GM12878 (cell line): ENCODE data around the gene POU6F2. TPM values are rescaled to one million over a fixed set of nuclear protein-coding genes. Genes with fewer than 3 reads are reported as not detected.

Experiments
- ATAC-seq: fragments of 200-7000 bp; cut with Tn5 transposase; 3 replicates; pipeline ENCODE4 v1.9.1; 2020; ENCODE audit warnings: mild to moderate bottlenecking, moderate library complexity
- BruUV-seq: library from RNA; stranded (reverse); fragments of 400-500 nt; replicated peaks from 2 replicates; lab custom pipeline; 2021; lab: Mats Ljungman, UMichigan
- CTCF ChIA-PET: fragments of 300-600 bp; sonication (Branson Sonifier 250); formaldehyde crosslinking; extraction: SDS; loops from one replicate; lab custom pipeline; 2021; ENCODE audit warnings: inconsistent platforms; lab: Yijun Ruan, JAX
- POLR2A ChIA-PET: fragments of 350-600 bp; formaldehyde crosslinking; extraction: SDS; loops from one replicate; lab custom pipeline; 2021; ENCODE audit warnings: inconsistent platforms; lab: Charles Lee
- RAD21 ChIA-PET: fragments of 300-600 bp; sonication (Branson Sonifier 250); formaldehyde crosslinking; loops from one replicate; lab custom pipeline; 2023; ENCODE audit warnings: antibody characterized with exemption; ENCODE audit not compliant: unreplicated experiment; lab: Charles Lee
- SMC1A ChIA-PET: fragments of 300-600 bp; sonication (Branson Sonifier 250); formaldehyde crosslinking; loops from one replicate; lab custom pipeline; 2023; ENCODE audit not compliant: unreplicated experiment, uncharacterized antibody; lab: Charles Lee
- DNase-seq: peaks from one replicate; pipeline ENCODE4 v3.0.0-alpha.2; 2011; ENCODE audit warnings: low read depth, low spot score
- FAIRE-seq: peaks from 3 replicates; lab custom pipeline; 2011; peaks lifted over from hg19 to GRCh38; lab: Jason Lieb, UNC
- H2AFZ ChIP-seq: 2 replicates; pipeline ENCODE4 v1.6.0; 2011; ENCODE audit warnings: low read depth, low read length, control low read depth; ENCODE audit not compliant: control insufficient read depth
- H3K27ac ChIP-seq: 2 replicates; pipeline ENCODE4 v1.5.1; 2011; ENCODE audit warnings: control low read depth; ENCODE audit not compliant: control insufficient read depth, insufficient read depth
- H3K27me3 ChIP-seq, 2 experiments: replicated peaks in 1 of 2; 2 replicates each; pipeline versions ENCODE4 v1.6.0 to v1.6.1; 2011; ENCODE audit warnings: low read length in 1 of 2; ENCODE audit not compliant: control insufficient read depth in 2 of 2, insufficient read depth in 2 of 2
- H3K36me3 ChIP-seq, 2 experiments: 2 replicates each; pipeline ENCODE4 v1.5.1; 2011; ENCODE audit warnings: low read length in 1 of 2; ENCODE audit not compliant: control insufficient read depth in 2 of 2, insufficient read depth in 2 of 2
- H3K4me1 ChIP-seq: 2 replicates; pipeline ENCODE4 v1.6.1; 2011; ENCODE audit warnings: mild to moderate bottlenecking, low read length, moderate library complexity, mixed read lengths; ENCODE audit not compliant: control insufficient read depth, insufficient read depth
- H3K4me2 ChIP-seq: 2 replicates; pipeline ENCODE4 v1.6.0; 2011; ENCODE audit warnings: control low read depth; ENCODE audit not compliant: control insufficient read depth, insufficient read depth
- H3K4me3 ChIP-seq: fragments of 200-600 bp; sonication (generic); 2 replicates; pipeline ENCODE4 v1.5.1; 2016
- H3K79me2 ChIP-seq: 2 replicates; pipeline ENCODE4 v1.6.0; 2011; ENCODE audit warnings: low read length; ENCODE audit not compliant: control insufficient read depth, insufficient read depth
- H3K9ac ChIP-seq: 2 replicates; pipeline ENCODE4 v1.8.0; 2011; ENCODE audit warnings: low read length, control low read depth, mixed read lengths; ENCODE audit not compliant: control insufficient read depth, insufficient read depth
- H3K9me3 ChIP-seq: replicated peaks from 3 replicates; pipeline ENCODE4 v1.5.1; 2011; ENCODE audit warnings: mild to moderate bottlenecking, low read length; ENCODE audit not compliant: control insufficient read depth, insufficient read depth
- H4K20me1 ChIP-seq: 2 replicates; pipeline ENCODE4 v1.6.0; 2011; ENCODE audit not compliant: control insufficient read depth, insufficient read depth
- CHD4 ChIP-seq: fragments of 200-600 bp; sonication (generic); IDR thresholded peaks from 2 replicates; pipeline ENCODE4 v1.6.1; 2016; ENCODE audit warnings: mild to moderate bottlenecking
- E2F4 ChIP-seq: IDR thresholded peaks from 2 replicates; pipeline ENCODE4 v1.6.1; 2012; ENCODE audit warnings: low read depth, low read length, improper control_type of control experiment
- E2F8 ChIP-seq: fragments of 450-650 bp; IDR thresholded peaks from 2 replicates; pipeline ENCODE4 v1.6.1; 2018; ENCODE audit warnings: mild to moderate bottlenecking, low read depth, moderate library complexity; ENCODE audit not compliant: partially characterized antibody
- ESRRA ChIP-seq: IDR thresholded peaks from 2 replicates; pipeline ENCODE4 v1.6.1; 2012; ENCODE audit warnings: mild to moderate bottlenecking, low read length, improper control_type of control experiment
- IRF4 ChIP-seq: IDR thresholded peaks from 2 replicates; pipeline ENCODE4 v1.6.1; 2011; ENCODE audit warnings: low read depth, low read length
- KDM1A ChIP-seq: fragments of 200-600 bp; sonication (generic); IDR thresholded peaks from 2 replicates; pipeline ENCODE4 v1.6.1; 2016; ENCODE audit warnings: borderline replicate concordance
- MEF2A ChIP-seq: IDR thresholded peaks from 2 replicates; pipeline ENCODE4 v1.6.1; 2011; ENCODE audit warnings: low read depth, mild to moderate bottlenecking, low read length, moderate library complexity; ENCODE audit not compliant: insufficient read depth
- NR2C1 ChIP-seq: fragments of 450-650 bp; IDR thresholded peaks from 2 replicates; pipeline ENCODE4 v1.6.1; 2017; ENCODE audit warnings: antibody characterized with exemption, mild to moderate bottlenecking, moderate library complexity
- NR2F1 ChIP-seq: fragments of 450-650 bp; conservative IDR thresholded peaks from 2 replicates; pipeline ENCODE4 v1.6.1; 2017; ENCODE audit warnings: mild to moderate bottlenecking
- RUNX3 ChIP-seq: IDR thresholded peaks from 2 replicates; pipeline ENCODE4 v1.6.1; 2012; ENCODE audit warnings: low read length, inconsistent platforms
- SUPT20H ChIP-seq: IDR thresholded peaks from 2 replicates; pipeline ENCODE4 v1.6.1; 2011; ENCODE audit warnings: low read depth, mild to moderate bottlenecking, low read length, moderate library complexity, borderline replicate concordance; ENCODE audit not compliant: control insufficient read depth
- ZBTB4 ChIP-seq: fragments of 450-650 bp; formaldehyde crosslinking; IDR thresholded peaks from 2 replicates; pipeline ENCODE4 v1.4.0; 2022; ENCODE audit warnings: mild to moderate bottlenecking, moderate library complexity
- ZNF592 ChIP-seq: fragments of 450-650 bp; IDR thresholded peaks from 2 replicates; pipeline ENCODE4 v1.6.1; 2017; ENCODE audit warnings: mild to moderate bottlenecking, moderate library complexity
- WGBS: methylation state at CpG from one replicate; pipeline ENCODE4 v1.1.6; 2016; ENCODE audit warnings: low lambda C conversion rate; ENCODE audit not compliant: insufficient replicate concordance, insufficient coverage; ENCODE audit errors: missing lambda C conversion rate; 5-methylcytosine and 5-hydroxymethylcytosine counted together
- in situ Hi-C: fragments of 300-500 bp; cut with MboI; formaldehyde crosslinking; loops from 9 replicates; pipeline ENCODE4 v1.14.3; 2018; ENCODE audit warnings: mixed read lengths
- intact Hi-C: fragments of 100-400 bp; cut with micrococcal nuclease; formaldehyde crosslinking; loops from one replicate; pipeline ENCODE4 v1.14.2; 2022; ENCODE audit not compliant: unreplicated experiment
- polyA plus RNA-seq, 11 experiments: library from polyadenylated mRNA; depleted of rRNA in 4 of 11; unstranded in 6 of 11; stranded (reverse) in 5 of 11; fragments of >200 nt; fragmentation: Nextera tagmentation in 4 of 11; fragmentation: Illumina TruSeq in 1 of 11; extraction: Ambion mirVana in 4 of 11; extraction: Trizol in 1 of 11; gene quantifications; 1 replicate in 1 of 11; 2 replicates in 10 of 11; pipeline versions ENCODE4 v1.2.1 to v1.2.3, GENCODE V29; 2011 to 2016; ENCODE audit warnings: inconsistent platforms in 2 of 11, missing spikeins in 2 of 11, low read depth in 1 of 11
- total RNA-seq, 4 experiments: library from RNA; depleted of rRNA in 3 of 4; stranded (reverse); fragments of >200 nt in 3 of 4; fragmentation: Illumina TruSeq in 1 of 4; extraction: Trizol in 1 of 4; gene quantifications; 2 replicates each; pipeline versions ENCODE4 v1.2.1 to v1.2.3, GENCODE V29; 2013 to 2021

The POU6F2 gene
- total and polyA plus RNA-seq, 10 of the 15 experiments (the other 5 are each of a cell fraction or from before 2014, with no cell fraction given), result 0.10 TPM; not detected in 9

- no peaks in the 10 kb centered on the region for H3K4me1 ChIP-seq
- H3K27ac ChIP-seq, result no peak overlapping the region
- 72% methylated on average over 4 of the region's 4 CpGs for WGBS
- H3K4me3 ChIP-seq, result no peak overlapping the region
- no peaks in the 10 kb centered on the region for H3K27me3 ChIP-seq
- ChIA-PET SMC1A (no interaction called here), RAD21 (no interaction called here), CTCF (no interaction called here), POLR2A (no interaction called here)
- H4K20me1 ChIP-seq, result no peaks in the 10 kb centered on the region
- DNase-seq, result no peak
- no peaks in the 10 kb centered on the region for H3K9me3 ChIP-seq
- no peak overlapping the region for H3K4me2 ChIP-seq
- no peak for TF ChIP-seq CHD4
- no peak for TF ChIP-seq KDM1A
- TF ChIP-seq E2F8, result no peak
- TF ChIP-seq RUNX3, result no peak
- no peak for TF ChIP-seq ESRRA
- TF ChIP-seq NR2F1, result no peak
- no peak for TF ChIP-seq NR2C1
- no peak for TF ChIP-seq SUPT20H
- TF ChIP-seq E2F4, result no peak
- TF ChIP-seq ZBTB4 (CRISPR knock-in tag), result no peak
- TF ChIP-seq IRF4, result no peak
- TF ChIP-seq ZNF592, result no peak
- no peak for TF ChIP-seq MEF2A
- no peaks in the 10 kb centered on the region for H3K79me2 ChIP-seq
- intact Hi-C loops, result no loop called here
- FAIRE-seq, result no peak
- H2AFZ ChIP-seq, result no peak overlapping the region
- no peaks in the 10 kb centered on the region for H3K36me3 ChIP-seq
- BruUV-seq, result no TSS peak
- in situ Hi-C loops, result no loop called here
- no peak for ATAC-seq
- H3K9ac ChIP-seq, result no peak overlapping the region
Measured at GRCh38 chr7:39062811-39063210, 85.1 kb downstream of the POU6F2 start.
